RWPE2 (cell line): Measurements from ENCODE around the gene SLMAP.
A peak's percentile ranks its signal among the peaks of the same experiment; 100 is the strongest.

Experiments
- ATAC-seq: fragments of 200-7000 bp; cut with Tn5 transposase; 3 replicates; pipeline ENCODE4 v1.9.1; 2021; ENCODE audit warnings: low read depth
- DNase-seq: peaks from one replicate; pipeline ENCODE4 v3.0.0-alpha.2; 2020; ENCODE audit warnings: low spot score
- H3K27ac ChIP-seq: fragments of 450-650 bp; 2 replicates; pipeline ENCODE4 v1.5.1; 2017; ENCODE audit warnings: mild to moderate bottlenecking; ENCODE audit not compliant: poor library complexity, severe bottlenecking
- H3K27me3 ChIP-seq: fragments of 250-450 bp; sonication (Bioruptor Pico); 2 replicates; pipeline ENCODE4 v1.5.1; 2021; ENCODE audit warnings: mild to moderate bottlenecking, moderate library complexity; ENCODE audit not compliant: insufficient read depth, poor library complexity, severe bottlenecking
- H3K36me3 ChIP-seq: fragments of 250-450 bp; sonication (Bioruptor Pico); 2 replicates; pipeline ENCODE4 v1.5.1; 2020; ENCODE audit warnings: low read depth, mild to moderate bottlenecking, moderate library complexity
- H3K4me1 ChIP-seq: fragments of 250-450 bp; sonication (Bioruptor Pico); 2 replicates; pipeline ENCODE4 v1.5.1; 2021; ENCODE audit warnings: mild to moderate bottlenecking, moderate library complexity; ENCODE audit not compliant: insufficient read depth, poor library complexity, severe bottlenecking
- H3K4me3 ChIP-seq: fragments of 250-450 bp; sonication (Bioruptor Pico); 2 replicates; pipeline ENCODE4 v1.5.1; 2021; ENCODE audit warnings: mild to moderate bottlenecking, moderate library complexity; ENCODE audit not compliant: severe bottlenecking
- H3K9me3 ChIP-seq: fragments of 250-450 bp; sonication (Bioruptor Pico); 2 replicates; pipeline ENCODE4 v1.5.1; 2021; ENCODE audit warnings: mild to moderate bottlenecking, moderate library complexity; ENCODE audit not compliant: severe bottlenecking
- TF ChIP-seq, protein P1 (sequence below): fragments of 450-650 bp; IDR thresholded peaks from one replicate; pipeline ENCODE4 v1.5.1; 2017; ENCODE audit warnings: mild to moderate bottlenecking, moderate library complexity; ENCODE audit not compliant: poor library complexity, severe bottlenecking

The SLMAP gene

DNA sequence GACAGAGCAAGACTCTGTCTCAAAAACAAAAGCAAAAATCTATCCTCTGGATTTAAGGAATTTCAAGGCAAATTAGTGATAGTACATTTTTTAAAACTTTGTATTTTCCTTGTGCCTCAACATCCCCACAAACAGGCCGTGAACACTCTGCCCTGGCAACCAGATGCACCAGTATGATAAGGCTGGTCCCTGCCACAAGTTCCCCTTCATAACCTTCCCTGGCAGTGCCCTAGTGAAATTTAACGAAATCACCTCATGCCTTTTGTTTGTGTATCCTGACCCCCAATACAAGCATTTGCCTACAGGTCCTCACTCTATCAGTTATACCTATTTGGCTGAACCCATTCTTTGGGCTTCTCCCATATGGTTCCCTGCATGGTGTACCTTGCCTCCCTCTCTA is 144.7 kb downstream of the SLMAP start:
- no peaks in the 10 kb centered on the region for H3K27me3 ChIP-seq
- H3K4me3 ChIP-seq, result no peak overlapping the region
- no peak for DNase-seq
- no peaks in the 10 kb centered on the region for H3K4me1 ChIP-seq
- H3K27ac ChIP-seq, result no peak overlapping the region
- TF ChIP-seq, protein P1, sequence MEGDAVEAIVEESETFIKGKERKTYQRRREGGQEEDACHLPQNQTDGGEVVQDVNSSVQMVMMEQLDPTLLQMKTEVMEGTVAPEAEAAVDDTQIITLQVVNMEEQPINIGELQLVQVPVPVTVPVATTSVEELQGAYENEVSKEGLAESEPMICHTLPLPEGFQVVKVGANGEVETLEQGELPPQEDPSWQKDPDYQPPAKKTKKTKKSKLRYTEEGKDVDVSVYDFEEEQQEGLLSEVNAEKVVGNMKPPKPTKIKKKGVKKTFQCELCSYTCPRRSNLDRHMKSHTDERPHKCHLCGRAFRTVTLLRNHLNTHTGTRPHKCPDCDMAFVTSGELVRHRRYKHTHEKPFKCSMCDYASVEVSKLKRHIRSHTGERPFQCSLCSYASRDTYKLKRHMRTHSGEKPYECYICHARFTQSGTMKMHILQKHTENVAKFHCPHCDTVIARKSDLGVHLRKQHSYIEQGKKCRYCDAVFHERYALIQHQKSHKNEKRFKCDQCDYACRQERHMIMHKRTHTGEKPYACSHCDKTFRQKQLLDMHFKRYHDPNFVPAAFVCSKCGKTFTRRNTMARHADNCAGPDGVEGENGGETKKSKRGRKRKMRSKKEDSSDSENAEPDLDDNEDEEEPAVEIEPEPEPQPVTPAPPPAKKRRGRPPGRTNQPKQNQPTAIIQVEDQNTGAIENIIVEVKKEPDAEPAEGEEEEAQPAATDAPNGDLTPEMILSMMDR, result no peak
- H3K9me3 ChIP-seq, result no peaks in the 10 kb centered on the region
- H3K36me3 ChIP-seq, result peaks cover 37% of the 10 kb centered on the region
- no peak for ATAC-seq

DNA sequence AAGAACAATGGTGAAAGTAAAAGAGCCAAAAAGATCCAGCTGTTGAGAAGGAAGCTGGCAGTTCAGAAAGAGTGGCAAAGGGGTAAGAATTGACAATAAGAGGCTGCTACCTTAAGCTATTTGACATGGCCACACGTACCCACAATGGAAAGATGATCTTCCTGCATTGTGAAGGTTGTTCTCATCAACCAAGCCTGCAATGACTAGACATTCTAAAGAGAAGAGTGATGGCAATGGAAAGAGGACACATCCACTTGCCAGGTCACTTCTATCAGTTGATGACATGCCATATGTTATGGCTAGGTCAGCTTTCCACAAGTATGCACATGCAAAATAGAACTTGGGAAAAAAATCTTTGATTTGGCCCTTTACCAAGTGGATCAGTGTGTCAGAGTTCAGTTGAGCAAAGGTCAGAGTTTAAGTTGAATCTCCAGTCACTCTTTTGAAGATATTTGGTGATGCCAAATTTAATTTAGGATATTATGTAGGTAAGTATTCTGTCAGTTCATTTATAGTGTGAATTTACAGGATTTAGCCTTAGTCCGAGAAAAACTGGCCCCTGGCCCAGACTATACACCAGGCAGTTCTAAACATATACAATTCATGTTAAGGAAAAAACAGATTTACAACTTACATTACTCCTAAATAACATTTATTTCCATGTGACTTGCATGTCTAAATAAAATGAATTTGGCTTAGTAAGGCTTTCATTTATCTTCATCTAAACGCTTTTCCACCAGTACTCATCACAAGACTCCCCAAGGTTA is 147.2 kb downstream of the SLMAP start:
- no peaks in the 10 kb centered on the region for H3K27me3 ChIP-seq
- TF ChIP-seq, protein P1, result no peak
- no peak overlapping the region for H3K27ac ChIP-seq
- H3K36me3 ChIP-seq, result peaks cover 24% of the 10 kb centered on the region
- H3K4me1 ChIP-seq, result no peaks in the 10 kb centered on the region
- H3K9me3 ChIP-seq, result no peaks in the 10 kb centered on the region
- no peak overlapping the region for H3K4me3 ChIP-seq
- DNase-seq, result no peak
- no peak for ATAC-seq

DNA sequence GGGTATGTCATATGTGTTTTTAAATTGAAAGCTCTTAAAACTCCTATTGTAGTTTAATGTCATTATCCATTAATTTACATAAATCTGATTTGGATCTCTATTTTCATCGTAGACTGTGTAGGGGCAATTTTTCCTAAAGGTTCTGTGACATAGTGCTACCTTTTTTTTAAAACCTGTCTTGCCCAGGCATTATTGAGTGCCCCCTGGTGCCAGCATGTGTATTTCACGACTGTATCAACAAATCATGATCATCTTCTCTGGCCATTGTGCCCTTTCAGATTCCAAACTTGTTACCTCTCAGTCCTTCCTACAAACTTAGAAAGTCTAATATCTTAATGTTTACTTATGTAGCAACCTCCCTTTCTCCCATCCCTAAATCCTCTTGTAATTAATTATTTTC is 154.9 kb downstream of the SLMAP start:
- H3K36me3 ChIP-seq, result peaks cover 82% of the 10 kb centered on the region
- H3K9me3 ChIP-seq, result no peaks in the 10 kb centered on the region
- DNase-seq (no peak), ATAC-seq (peak; percentile 54; the same call in 1 of the 3 replicates)
- H3K27ac ChIP-seq, result no peak overlapping the region
- H3K4me1 ChIP-seq, result peaks cover 3% of the 10 kb centered on the region
- no peak overlapping the region for H3K4me3 ChIP-seq
- no peaks in the 10 kb centered on the region for H3K27me3 ChIP-seq
- TF ChIP-seq, protein P1, result peak; percentile 65

DNA sequence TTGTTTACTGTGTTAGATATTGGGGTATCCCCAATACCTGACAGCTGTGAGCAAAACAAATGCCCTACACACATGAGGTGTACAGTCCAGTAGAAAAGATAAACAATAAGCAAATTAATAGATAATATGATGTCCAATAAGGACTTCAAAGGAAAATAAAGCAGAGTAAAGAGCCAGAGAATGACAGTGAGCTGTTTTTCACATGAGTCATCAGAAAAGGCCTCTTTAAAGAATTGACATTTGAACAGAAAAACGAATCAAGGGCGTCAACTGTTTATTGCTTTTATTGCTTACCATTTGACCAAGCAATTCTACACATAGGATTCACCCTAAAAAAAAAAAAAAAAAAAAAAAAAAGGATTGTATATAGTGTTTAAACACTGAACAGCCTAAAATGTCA is 155.5 kb downstream of the SLMAP start:
- no peak for ATAC-seq
- TF ChIP-seq, protein P1, result no peak

DNA sequence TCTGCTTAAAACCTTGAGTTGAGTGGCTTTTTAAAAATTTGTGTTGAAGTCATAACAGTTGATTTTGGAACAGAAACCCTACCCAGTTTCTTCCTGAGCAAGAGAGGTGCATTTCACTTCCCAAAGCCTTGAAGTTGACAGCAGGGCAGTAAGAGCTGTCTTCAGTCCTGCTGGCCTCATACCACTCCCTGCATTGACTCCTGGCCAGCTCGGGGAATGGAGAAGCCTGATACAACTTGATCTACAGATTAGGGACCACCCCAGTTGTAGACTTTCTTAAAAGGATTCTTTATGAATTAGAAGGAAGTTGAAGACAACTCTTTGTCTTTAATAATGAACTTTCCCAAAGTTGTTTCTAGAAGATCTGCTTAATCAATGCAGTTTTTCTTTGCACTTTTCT is 161.5 kb downstream of the SLMAP start:
- no peak for ATAC-seq
- no peak overlapping the region for H3K4me3 ChIP-seq
- H3K4me1 ChIP-seq, result no peaks in the 10 kb centered on the region
- TF ChIP-seq, protein P1, result no peak
- peaks cover 92% of the 10 kb centered on the region for H3K36me3 ChIP-seq
- H3K27me3 ChIP-seq, result no peaks in the 10 kb centered on the region
- peaks cover 2% of the 10 kb centered on the region for H3K9me3 ChIP-seq
- DNase-seq, result no peak
- H3K27ac ChIP-seq, result peak overlapping the region; percentile 6

More for the DNA sequence above, 155.5 kb downstream of the SLMAP start:
- no peaks in the 10 kb centered on the region for H3K27me3 ChIP-seq
- H3K4me1 ChIP-seq, result peaks cover 3% of the 10 kb centered on the region
- peaks cover 2% of the 10 kb centered on the region for H3K9me3 ChIP-seq
- H3K4me3 ChIP-seq, result no peak overlapping the region
- no peak overlapping the region for H3K27ac ChIP-seq
- DNase-seq, result no peak
- H3K36me3 ChIP-seq, result peaks cover 88% of the 10 kb centered on the region
